ENCODE measurements around the gene WSCD2.

The WSCD2 gene

GRCh38 chr12:108255252-108255602 is 126.1 kb downstream of the WSCD2 start:
- TF ChIP-seq, protein P1, sequence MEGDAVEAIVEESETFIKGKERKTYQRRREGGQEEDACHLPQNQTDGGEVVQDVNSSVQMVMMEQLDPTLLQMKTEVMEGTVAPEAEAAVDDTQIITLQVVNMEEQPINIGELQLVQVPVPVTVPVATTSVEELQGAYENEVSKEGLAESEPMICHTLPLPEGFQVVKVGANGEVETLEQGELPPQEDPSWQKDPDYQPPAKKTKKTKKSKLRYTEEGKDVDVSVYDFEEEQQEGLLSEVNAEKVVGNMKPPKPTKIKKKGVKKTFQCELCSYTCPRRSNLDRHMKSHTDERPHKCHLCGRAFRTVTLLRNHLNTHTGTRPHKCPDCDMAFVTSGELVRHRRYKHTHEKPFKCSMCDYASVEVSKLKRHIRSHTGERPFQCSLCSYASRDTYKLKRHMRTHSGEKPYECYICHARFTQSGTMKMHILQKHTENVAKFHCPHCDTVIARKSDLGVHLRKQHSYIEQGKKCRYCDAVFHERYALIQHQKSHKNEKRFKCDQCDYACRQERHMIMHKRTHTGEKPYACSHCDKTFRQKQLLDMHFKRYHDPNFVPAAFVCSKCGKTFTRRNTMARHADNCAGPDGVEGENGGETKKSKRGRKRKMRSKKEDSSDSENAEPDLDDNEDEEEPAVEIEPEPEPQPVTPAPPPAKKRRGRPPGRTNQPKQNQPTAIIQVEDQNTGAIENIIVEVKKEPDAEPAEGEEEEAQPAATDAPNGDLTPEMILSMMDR (IDR thresholded peaks at IDR 0.05): no peak
- Histone ChIP-seq H3K9me3 (no peaks in the 10 kb centered on the region), H3K4me1 (ENCODE audit: control insufficient read depth in 1 of 2, insufficient read depth in 1 of 2, low read depth in 1 of 2, low read length in 1 of 2) (no peaks in the 10 kb centered on the region), H3K36me3 (no peaks in the 10 kb centered on the region), H3K27me3 (peaks cover 4% of the 10 kb centered on the region), H3K4me3 (ENCODE audit: low read depth in 1 of 2, low read length in 1 of 2) (no peak overlapping the region), H3K27ac (no peak overlapping the region)

DNA sequence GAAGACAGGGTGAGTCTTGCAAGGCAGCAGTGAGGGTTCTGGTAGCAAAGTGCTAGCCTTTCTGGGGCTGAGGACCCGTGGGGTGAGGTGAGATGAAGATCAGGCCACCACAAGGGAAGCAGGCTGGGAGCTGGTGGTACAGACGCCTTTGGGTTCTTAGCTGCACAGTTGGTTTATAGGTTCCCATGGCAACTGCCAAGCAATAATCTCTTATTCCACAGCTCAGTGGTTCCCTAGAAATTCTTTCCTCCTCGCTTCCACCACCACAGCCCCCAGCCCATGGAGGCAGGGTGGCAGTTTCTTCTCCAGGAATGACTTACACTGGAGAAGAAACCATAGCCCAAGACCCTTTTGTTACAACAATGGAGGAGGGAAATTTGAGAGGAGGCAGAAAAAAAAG is 127.9 kb downstream of the WSCD2 start:
- no peak overlapping the region for H3K4me3 ChIP-seq (ENCODE audit: low read depth in 1 of 2, low read length in 1 of 2)

DNA sequence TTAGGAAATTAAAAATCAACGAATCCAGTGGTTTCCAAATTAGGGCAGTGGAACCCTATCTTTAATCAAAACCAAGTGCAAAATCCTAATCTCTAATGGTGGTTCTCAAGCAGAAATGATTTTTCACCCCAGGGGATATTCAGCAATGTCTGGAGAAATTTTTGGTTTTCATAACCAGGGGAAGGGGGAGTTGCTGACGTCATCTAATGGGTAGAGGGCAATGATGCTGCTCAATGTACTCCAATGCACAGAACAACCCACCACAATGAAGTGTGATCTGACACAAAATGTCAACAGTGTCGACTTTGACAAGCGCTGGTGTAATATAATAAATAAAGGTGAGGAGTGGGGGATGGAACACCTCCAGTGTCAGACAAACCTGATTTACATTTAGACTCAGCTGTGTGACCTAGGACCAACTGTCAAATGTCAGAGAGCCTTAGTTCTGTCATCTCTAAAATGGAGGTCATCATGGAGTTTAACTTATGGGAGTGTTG is 128.6 kb downstream of the WSCD2 start:
- H3K9me3 ChIP-seq: no peaks in the 10 kb centered on the region
- H3K4me1 ChIP-seq (ENCODE audit: control insufficient read depth in 1 of 2, insufficient read depth in 1 of 2, low read depth in 1 of 2, low read length in 1 of 2): no peaks in the 10 kb centered on the region
- TF ChIP-seq, protein P1 (IDR thresholded peaks at IDR 0.05): no peak
- no peak overlapping the region for H3K4me3 ChIP-seq (ENCODE audit: low read depth in 1 of 2, low read length in 1 of 2)
- H3K27me3 ChIP-seq: no peaks in the 10 kb centered on the region
- no peak overlapping the region for H3K27ac ChIP-seq
- H3K36me3 ChIP-seq: no peaks in the 10 kb centered on the region

More for the DNA sequence above, 127.9 kb downstream of the WSCD2 start:
- no peaks in the 10 kb centered on the region for H3K36me3 ChIP-seq
- H3K4me1 ChIP-seq (ENCODE audit: control insufficient read depth in 1 of 2, insufficient read depth in 1 of 2, low read depth in 1 of 2, low read length in 1 of 2): no peaks in the 10 kb centered on the region
- TF ChIP-seq, protein P1 (IDR thresholded peaks at IDR 0.05): no peak
- H3K27me3 ChIP-seq: peaks cover 4% of the 10 kb centered on the region
- no peaks in the 10 kb centered on the region for H3K9me3 ChIP-seq
- H3K27ac ChIP-seq: no peak overlapping the region

GRCh38 chr12:108260039-108260438 is 131.0 kb downstream of the WSCD2 start:
- H3K4me1 ChIP-seq (ENCODE audit: control insufficient read depth in 1 of 2, insufficient read depth in 1 of 2, low read depth in 1 of 2, low read length in 1 of 2): no peaks in the 10 kb centered on the region
- no peaks in the 10 kb centered on the region for H3K36me3 ChIP-seq
- H3K9me3 ChIP-seq: no peaks in the 10 kb centered on the region
- H3K27me3 ChIP-seq: no peaks in the 10 kb centered on the region
- no peak overlapping the region for H3K27ac ChIP-seq
- TF ChIP-seq, protein P1 (IDR thresholded peaks at IDR 0.05): no peak
- no peak overlapping the region for H3K4me3 ChIP-seq (ENCODE audit: low read depth in 1 of 2, low read length in 1 of 2)

- H3K27me3 ChIP-seq: no peaks in the 10 kb centered on the region
- TF ChIP-seq, protein P1 (IDR thresholded peaks at IDR 0.05): no peak
- H3K27ac ChIP-seq: no peak overlapping the region
- H3K4me3 ChIP-seq (ENCODE audit: low read depth in 1 of 2, low read length in 1 of 2): no peak overlapping the region
- no peaks in the 10 kb centered on the region for H3K4me1 ChIP-seq (ENCODE audit: control insufficient read depth in 1 of 2, insufficient read depth in 1 of 2, low read depth in 1 of 2, low read length in 1 of 2)
- no peaks in the 10 kb centered on the region for H3K36me3 ChIP-seq
- no peaks in the 10 kb centered on the region for H3K9me3 ChIP-seq
These were observed 131.9 kb downstream of the WSCD2 start for GRCh38 chr12:108260969-108261368.

- TF ChIP-seq, protein P1 (IDR thresholded peaks at IDR 0.05): no peak
- Histone ChIP-seq H3K9me3 (no peaks in the 10 kb centered on the region), H3K4me1 (ENCODE audit: control insufficient read depth in 1 of 2, insufficient read depth in 1 of 2, low read depth in 1 of 2, low read length in 1 of 2) (no peaks in the 10 kb centered on the region), H3K27me3 (no peaks in the 10 kb centered on the region), H3K36me3 (no peaks in the 10 kb centered on the region), H3K4me3 (ENCODE audit: low read depth in 1 of 2, low read length in 1 of 2) (no peak overlapping the region), H3K27ac (no peak overlapping the region)
These were observed 136.4 kb downstream of the WSCD2 start for GRCh38 chr12:108265505-108265904.
